B cell (primary cell): Measurements from ENCODE around the gene SLC39A2. TPM values are rescaled to one million over a fixed set of nuclear protein-coding genes. Genes with fewer than 3 reads are reported as not detected.
"Not testable (repeated sequence)": the region's sequence is repeated elsewhere in the genome, so short reads cannot be mapped to it uniquely, and the experiment has no call there.

ENCODE experiments used
- ATAC-seq: fragments of 200-7000 bp; cut with Tn5 transposase; one replicate; pipeline ENCODE4 v1.10.0; 2021; ENCODE audit warnings: low read depth, mild to moderate bottlenecking, moderate number of reproducible peaks, moderate library complexity
- CTCF ChIA-PET: fragments of 350-600 bp; sonication (Branson Sonifier 250); formaldehyde crosslinking; loops from one replicate; lab custom pipeline; 2021; ENCODE audit warnings: antibody characterized with exemption, inconsistent platforms; lab: Charles Lee
- POLR2A ChIA-PET: fragments of 350-600 bp; sonication (Branson Sonifier 250); formaldehyde crosslinking; loops from one replicate; lab custom pipeline; 2021; ENCODE audit warnings: antibody characterized with exemption; lab: Charles Lee
- DNase-seq: peaks from one replicate; pipeline ENCODE4 v3.0.0; 2013
- H2AFZ ChIP-seq: 2 replicates; pipeline ENCODE4 v1.6.1; 2012; ENCODE audit warnings: mild to moderate bottlenecking, low read depth, low read length; ENCODE audit not compliant: insufficient read depth, poor library complexity, severe bottlenecking
- H3K27ac ChIP-seq, 2 donors: 1 replicate in 1 of 2; 2 replicates in 1 of 2; pipeline ENCODE4 v1.5.1; 2012 to 2013; ENCODE audit warnings: low read length in 2 of 2, mild to moderate bottlenecking in 2 of 2, moderate library complexity in 1 of 2
- H3K27me3 ChIP-seq, 4 experiments: fragments of 200-600 bp in 1 of 4; sonication (generic) in 1 of 4; replicated peaks in 1 of 4; 1 replicate in 2 of 4; 2 replicates in 2 of 4; pipeline versions ENCODE4 v1.6.1 to v1.7.0; 2013 to 2016; ENCODE audit warnings: low read length in 3 of 4, mild to moderate bottlenecking in 2 of 4, mixed read lengths in 1 of 4, moderate library complexity in 1 of 4; ENCODE audit not compliant: insufficient read depth in 4 of 4, control insufficient read depth in 3 of 4; ENCODE audit errors: control extremely low read depth in 1 of 4
- H3K36me3 ChIP-seq, 2 experiments: replicated peaks in 1 of 2; 1 replicate in 1 of 2; 2 replicates in 1 of 2; pipeline versions ENCODE4 v1.6.1 to v1.7.1; 2013; ENCODE audit warnings: low read length in 1 of 2; ENCODE audit not compliant: insufficient read depth in 2 of 2, control insufficient read depth in 1 of 2; ENCODE audit errors: control extremely low read depth in 1 of 2, extremely low read depth in 1 of 2
- H3K4me1 ChIP-seq, 2 donors: fragments of 200-600 bp in 1 of 2; sonication (generic) in 1 of 2; 1 replicate in 1 of 2; 2 replicates in 1 of 2; pipeline versions ENCODE4 v1.5.1 to v1.6.1; 2013 to 2017; ENCODE audit warnings: low read length in 2 of 2; ENCODE audit not compliant: control insufficient read depth in 2 of 2, insufficient read depth in 2 of 2
- H3K4me2 ChIP-seq: replicated peaks from 2 replicates; pipeline ENCODE3; 2012; ENCODE audit warnings: mild to moderate bottlenecking, low read depth, low read length; ENCODE audit not compliant: poor library complexity, severe bottlenecking
- H3K4me3 ChIP-seq, 5 experiments: fragments of 200-600 bp in 1 of 5; sonication (generic) in 1 of 5; 1 replicate in 3 of 5; 2 replicates in 2 of 5; pipeline versions ENCODE4 v1.5.1 to v1.7.0; 2011 to 2016; ENCODE audit warnings: low read length in 4 of 5, mild to moderate bottlenecking in 4 of 5, low read depth in 2 of 5, control low read depth in 1 of 5, moderate library complexity in 1 of 5; ENCODE audit not compliant: insufficient read depth in 1 of 5; ENCODE audit errors: control extremely low read depth in 1 of 5, extremely low read depth in 1 of 5
- H3K79me2 ChIP-seq: fragments of 200-600 bp; sonication (generic); one replicate; pipeline ENCODE4 v1.6.0; 2016; ENCODE audit warnings: low read length; ENCODE audit not compliant: control insufficient read depth, insufficient read depth
- H3K9ac ChIP-seq: fragments of 200-600 bp; sonication (generic); 2 replicates; pipeline ENCODE4 v1.6.1; 2017; ENCODE audit warnings: mild to moderate bottlenecking, low read length, moderate library complexity
- H3K9me3 ChIP-seq, 3 donors: one replicate each; pipeline versions ENCODE4 v1.6.1 to v1.7.1; 2013; ENCODE audit warnings: low read length in 2 of 3; ENCODE audit not compliant: control insufficient read depth in 2 of 3, insufficient read depth in 1 of 3; ENCODE audit errors: control extremely low read depth in 1 of 3
- H4K20me1 ChIP-seq: 2 replicates; pipeline ENCODE4 v1.6.0; 2012; ENCODE audit warnings: mild to moderate bottlenecking, low read length; ENCODE audit not compliant: insufficient read depth, control insufficient read depth, poor library complexity, severe bottlenecking
- H3K27ac Mint-ChIP-seq: one replicate; pipeline ENCODE4 v1.8.0; 2021; ENCODE audit warnings: mixed read lengths
- H3K27me3 Mint-ChIP-seq: one replicate; pipeline ENCODE4 v1.8.0; 2021; ENCODE audit warnings: mixed read lengths
- H3K4me1 Mint-ChIP-seq: one replicate; pipeline ENCODE4 v1.8.0; 2021; ENCODE audit warnings: mixed read lengths
- H3K4me3 Mint-ChIP-seq: one replicate; pipeline ENCODE4 v1.8.0; 2021; ENCODE audit warnings: mixed read lengths
- H3K9me3 Mint-ChIP-seq: one replicate; pipeline ENCODE4 v1.8.0; 2022; ENCODE audit warnings: mixed read lengths; ENCODE audit not compliant: insufficient read depth
- EZH2 ChIP-seq: IDR thresholded peaks from 2 replicates; pipeline ENCODE4 v1.6.1; 2012; ENCODE audit warnings: borderline replicate concordance, low read depth, mild to moderate bottlenecking, moderate library complexity, low read length; ENCODE audit not compliant: insufficient read depth, poor library complexity, severe bottlenecking
- WGBS: methylation state at CpG from one replicate; pipeline ENCODE4 v1.1.5; 2013; ENCODE audit warnings: missing lambda C conversion rate; ENCODE audit not compliant: insufficient coverage; 5-methylcytosine and 5-hydroxymethylcytosine counted together
- intact Hi-C: fragments of 100-400 bp; cut with micrococcal nuclease; formaldehyde crosslinking; loops from one replicate; pipeline ENCODE4 v1.10.0; 2022
- polyA plus RNA-seq: library from polyadenylated mRNA; depleted of rRNA; stranded (reverse); fragments of >200 nt; gene quantifications from 2 replicates; pipeline ENCODE4 v1.2.3, GENCODE V29; 2012
- total RNA-seq, 2 donors: library from RNA; stranded (reverse); fragments of 120-200 nt in 1 of 2; gene quantifications; 1 replicate in 1 of 2; 2 replicates in 1 of 2; pipeline versions ENCODE4 v1.2.3 to v1.2.4, GENCODE V29; 2013 to 2022
- TF ChIP-seq, protein P1 (sequence below): fragments of 200-600 bp; IDR thresholded peaks from one replicate; pipeline ENCODE4 v1.8.0; 2022; ENCODE audit warnings: antibody characterized with exemption, mild to moderate bottlenecking

The SLC39A2 gene
- total and polyA plus RNA-seq, 2 donors (not counting 1 experiment from before 2014, with no cell fraction given): 0.07 to 0.25 TPM

DNA sequence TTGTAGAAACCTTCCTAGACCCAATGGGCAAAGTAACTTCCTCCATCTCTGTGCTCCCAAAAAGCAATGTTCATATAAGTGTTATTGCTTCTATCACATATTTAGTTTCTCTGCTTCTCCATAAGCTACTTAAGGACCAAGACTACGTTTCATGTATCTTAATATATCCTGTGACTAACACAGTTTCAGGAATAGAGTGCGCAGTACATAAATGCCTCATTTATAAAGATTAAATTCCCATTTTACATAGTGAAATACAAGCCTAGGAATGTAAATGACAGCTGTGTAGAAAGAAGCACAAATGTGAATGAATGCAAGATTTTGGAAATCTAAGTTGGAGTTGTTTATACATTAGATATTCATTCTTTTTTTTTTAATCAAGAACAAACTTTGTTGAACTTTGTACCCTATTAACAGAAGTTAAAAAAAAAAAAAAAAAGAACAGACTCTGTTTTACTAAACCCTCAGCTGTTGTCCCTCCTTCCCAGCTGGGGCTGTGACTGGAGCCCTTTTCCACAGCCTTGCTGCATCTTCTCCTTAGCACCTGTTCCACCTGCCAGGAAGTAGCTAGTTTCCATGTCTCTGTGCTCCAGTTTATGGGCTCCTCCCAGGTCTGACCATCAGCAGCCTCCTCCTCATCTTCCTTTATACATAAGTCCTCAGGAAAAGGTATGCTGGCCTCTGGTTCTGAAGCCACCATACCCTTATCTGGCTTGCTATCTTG lies 16.3 kb upstream of the SLC39A2 start:
- no peak for ATAC-seq
- H3K9me3 Mint-ChIP-seq: no peaks in the 10 kb centered on the region
- no peaks in the 10 kb centered on the region for H3K9me3 ChIP-seq
- TF ChIP-seq EZH2: no peak
- TF ChIP-seq, protein P1, sequence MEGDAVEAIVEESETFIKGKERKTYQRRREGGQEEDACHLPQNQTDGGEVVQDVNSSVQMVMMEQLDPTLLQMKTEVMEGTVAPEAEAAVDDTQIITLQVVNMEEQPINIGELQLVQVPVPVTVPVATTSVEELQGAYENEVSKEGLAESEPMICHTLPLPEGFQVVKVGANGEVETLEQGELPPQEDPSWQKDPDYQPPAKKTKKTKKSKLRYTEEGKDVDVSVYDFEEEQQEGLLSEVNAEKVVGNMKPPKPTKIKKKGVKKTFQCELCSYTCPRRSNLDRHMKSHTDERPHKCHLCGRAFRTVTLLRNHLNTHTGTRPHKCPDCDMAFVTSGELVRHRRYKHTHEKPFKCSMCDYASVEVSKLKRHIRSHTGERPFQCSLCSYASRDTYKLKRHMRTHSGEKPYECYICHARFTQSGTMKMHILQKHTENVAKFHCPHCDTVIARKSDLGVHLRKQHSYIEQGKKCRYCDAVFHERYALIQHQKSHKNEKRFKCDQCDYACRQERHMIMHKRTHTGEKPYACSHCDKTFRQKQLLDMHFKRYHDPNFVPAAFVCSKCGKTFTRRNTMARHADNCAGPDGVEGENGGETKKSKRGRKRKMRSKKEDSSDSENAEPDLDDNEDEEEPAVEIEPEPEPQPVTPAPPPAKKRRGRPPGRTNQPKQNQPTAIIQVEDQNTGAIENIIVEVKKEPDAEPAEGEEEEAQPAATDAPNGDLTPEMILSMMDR: no peak
- CTCF ChIA-PET: interaction anchor here (1.0 to 6.2 kb wide), 3 partner anchors 9 to 57 kb away, joined by 3 to 51 read pairs (median 4); no protein-coding TSS in a partner anchor
- H3K4me3 Mint-ChIP-seq: no peak overlapping the region
- no peak overlapping the region for H2AFZ ChIP-seq
- peaks cover 3% of the 10 kb centered on the region for H3K4me1 Mint-ChIP-seq
- POLR2A ChIA-PET: interaction anchor here (0.7 to 0.8 kb wide), 2 partner anchors 12 to 648 kb away, joined by 3 to 4 read pairs; no protein-coding TSS in a partner anchor
- peaks cover 20% of the 10 kb centered on the region for H3K27me3 Mint-ChIP-seq
- H4K20me1 ChIP-seq: no peaks in the 10 kb centered on the region
- H3K4me2 ChIP-seq: no peak overlapping the region
- peaks cover 0 to 6% (median 3%) of the 10 kb centered on the region in 4 experiments for H3K27me3 ChIP-seq
- intact Hi-C loops: no loop called here
- WGBS: no CpG with 5 or more reads among the region's 2 CpGs
- no peaks in the 10 kb centered on the region for H3K36me3 ChIP-seq
- no peak overlapping the region for H3K27ac ChIP-seq
- H3K9ac ChIP-seq: no peak overlapping the region
- DNase-seq: no peak
- no peak overlapping the region for H3K27ac Mint-ChIP-seq
- H3K4me3 ChIP-seq: no peak overlapping the region
- no peaks in the 10 kb centered on the region for H3K4me1 ChIP-seq
- no peaks in the 10 kb centered on the region for H3K79me2 ChIP-seq

DNA sequence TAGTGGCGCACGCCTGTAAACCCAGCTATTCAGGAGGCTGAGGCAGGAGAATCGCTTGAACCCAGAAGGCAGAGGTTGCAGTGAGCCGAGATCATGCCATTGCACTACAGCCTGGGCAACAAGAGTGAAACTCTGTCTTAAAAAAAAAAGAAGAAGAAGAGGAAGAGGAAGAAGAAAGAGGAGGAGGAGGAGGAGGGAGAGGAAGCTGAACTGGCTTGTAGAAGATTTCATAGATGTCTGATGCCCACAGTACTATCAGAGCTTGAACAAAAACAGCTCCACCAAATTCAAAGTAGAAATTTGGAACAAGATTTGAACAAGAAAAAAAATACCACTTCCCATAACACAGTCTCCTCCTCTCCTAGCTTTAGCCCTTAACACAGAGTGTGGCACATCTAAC lies 13.4 kb upstream of the SLC39A2 start:
- 89% methylated on average over 4 of the region's 4 CpGs for WGBS
- not testable (repeated sequence) for ATAC-seq

More for the DNA sequence above, 13.4 kb upstream of the SLC39A2 start:
- H3K9me3 Mint-ChIP-seq, H3K27me3 Mint-ChIP-seq, intact Hi-C loops, H3K4me3 Mint-ChIP-seq, H3K36me3 ChIP-seq, H3K4me2 ChIP-seq, H3K9ac ChIP-seq, H2AFZ ChIP-seq, H3K4me3 ChIP-seq, H3K27ac ChIP-seq, H3K27ac Mint-ChIP-seq, H4K20me1 ChIP-seq, H3K79me2 ChIP-seq, H3K9me3 ChIP-seq, H3K27me3 ChIP-seq, DNase-seq: not testable (repeated sequence)
- ChIA-PET CTCF (interaction anchor here (0.9 to 6.2 kb wide), 2 partner anchors 14 to 29 kb away, joined by 3 to 51 read pairs; no protein-coding TSS in a partner anchor), POLR2A (interaction anchor here (0.5 to 0.7 kb wide), 2 partner anchors 12 to 115 kb away, joined by 3 to 4 read pairs; no protein-coding TSS in a partner anchor)
- peaks cover 5 to 12% of the 10 kb centered on the region in 2 donors for H3K4me1 ChIP-seq
- H3K4me1 Mint-ChIP-seq: peaks cover 14% of the 10 kb centered on the region
